ENCODE data around the gene CASTOR1. TPM values are rescaled to one million over a fixed set of nuclear protein-coding genes. Genes with fewer than 3 reads are reported as not detected.

CASTOR1 gene
- total RNA-seq, 1 donor from 2014 or later = 9.1 TPM

DNA sequence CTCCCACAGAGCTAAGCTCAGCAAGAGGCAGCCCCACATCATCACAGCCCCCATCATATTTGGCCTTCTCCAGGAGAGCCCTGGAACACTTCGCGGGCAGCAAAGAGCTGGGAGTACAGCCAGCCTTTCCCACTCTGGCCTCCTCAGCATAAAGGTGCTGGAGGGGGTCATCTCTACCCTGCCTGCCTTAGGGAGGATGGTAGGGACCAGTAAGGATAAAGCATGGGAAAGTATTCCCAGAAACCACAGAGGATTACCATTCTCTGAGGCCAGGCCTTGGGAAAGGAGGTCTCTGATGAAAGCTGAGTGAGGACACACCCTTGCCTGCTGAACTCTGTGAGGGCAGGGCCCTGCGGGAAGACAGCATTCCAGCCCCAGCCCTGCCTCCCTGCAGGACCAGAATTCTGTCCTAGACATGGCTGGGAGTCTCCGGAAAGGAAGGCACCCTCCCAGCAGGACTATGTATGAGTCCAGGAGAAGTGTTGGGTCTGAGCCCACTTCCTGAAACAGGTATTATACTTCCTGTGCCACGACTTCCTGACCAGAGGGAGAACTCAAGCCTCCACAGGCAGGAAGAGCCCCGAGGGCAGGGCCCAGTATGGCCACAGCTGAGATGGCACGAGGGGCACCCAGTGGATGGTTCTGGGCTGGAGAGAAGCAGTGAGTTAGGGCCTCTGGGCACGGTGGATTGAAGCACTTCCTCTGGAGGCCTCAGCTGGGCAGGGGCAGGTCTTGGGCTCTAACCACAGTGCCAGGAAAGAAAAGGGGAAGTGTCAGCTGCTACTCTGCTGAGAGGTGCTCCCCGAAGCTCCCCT is 12.9 kb upstream of the CASTOR1 start:
- peak; percentile 95 for DNase-seq (ENCODE audit: low spot score)

DNA sequence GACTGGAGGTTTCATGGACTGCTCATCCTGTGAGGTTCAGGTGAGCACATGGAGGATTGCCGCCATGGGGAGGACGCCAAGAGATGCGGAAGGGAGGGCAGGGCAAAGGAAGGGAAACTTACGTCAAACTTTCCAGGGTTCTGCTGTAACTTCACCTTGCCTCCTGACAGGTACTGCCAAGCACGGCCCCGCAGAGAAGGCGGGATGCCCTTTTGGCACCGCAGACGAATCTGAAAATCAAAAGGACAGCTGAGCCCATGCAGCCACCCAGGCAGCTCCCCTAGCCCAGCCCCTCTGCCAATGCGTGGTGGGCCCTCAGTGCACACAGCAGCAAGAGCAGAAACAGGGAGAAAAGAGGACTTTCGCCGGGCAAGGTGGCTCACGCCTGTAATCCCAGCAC is 10.0 kb upstream of the CASTOR1 start:
- no peak for DNase-seq (ENCODE audit: low spot score)

DNA sequence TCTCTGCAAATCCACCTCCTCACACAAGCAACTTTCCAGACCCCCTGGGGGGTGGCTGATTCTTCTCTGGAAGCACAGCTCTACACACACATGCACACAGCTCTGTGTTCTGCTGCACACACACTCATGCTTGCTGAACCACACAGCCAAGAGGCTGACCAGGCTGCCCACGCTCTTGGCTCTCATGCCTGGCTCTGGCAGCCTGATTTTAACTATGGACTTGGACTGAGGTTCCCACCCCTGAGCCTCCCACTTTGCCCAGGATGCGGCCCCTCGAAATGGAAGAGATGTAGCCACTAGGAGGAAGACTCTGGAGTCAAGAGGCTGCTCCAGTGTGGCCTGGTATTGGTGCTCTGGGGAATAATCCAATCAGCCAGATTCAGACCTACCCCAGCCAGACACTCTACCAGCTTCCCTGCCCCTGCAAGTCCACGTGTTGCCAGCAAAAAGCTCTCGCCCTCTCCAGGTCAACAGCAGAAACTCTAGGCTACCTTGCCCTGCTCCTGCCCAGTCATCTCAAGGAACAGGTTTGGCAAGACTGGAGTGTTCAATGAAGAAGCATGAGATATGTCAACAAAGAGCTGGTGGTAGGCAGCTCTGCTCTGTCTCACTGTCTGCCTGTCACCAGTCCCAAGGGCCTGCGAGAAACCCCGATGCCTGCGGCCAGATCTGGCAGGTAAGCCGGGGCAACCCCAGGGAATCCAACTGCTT is 8.8 kb upstream of the CASTOR1 start:
- peak; percentile 72 for DNase-seq (ENCODE audit: low spot score)

DNA sequence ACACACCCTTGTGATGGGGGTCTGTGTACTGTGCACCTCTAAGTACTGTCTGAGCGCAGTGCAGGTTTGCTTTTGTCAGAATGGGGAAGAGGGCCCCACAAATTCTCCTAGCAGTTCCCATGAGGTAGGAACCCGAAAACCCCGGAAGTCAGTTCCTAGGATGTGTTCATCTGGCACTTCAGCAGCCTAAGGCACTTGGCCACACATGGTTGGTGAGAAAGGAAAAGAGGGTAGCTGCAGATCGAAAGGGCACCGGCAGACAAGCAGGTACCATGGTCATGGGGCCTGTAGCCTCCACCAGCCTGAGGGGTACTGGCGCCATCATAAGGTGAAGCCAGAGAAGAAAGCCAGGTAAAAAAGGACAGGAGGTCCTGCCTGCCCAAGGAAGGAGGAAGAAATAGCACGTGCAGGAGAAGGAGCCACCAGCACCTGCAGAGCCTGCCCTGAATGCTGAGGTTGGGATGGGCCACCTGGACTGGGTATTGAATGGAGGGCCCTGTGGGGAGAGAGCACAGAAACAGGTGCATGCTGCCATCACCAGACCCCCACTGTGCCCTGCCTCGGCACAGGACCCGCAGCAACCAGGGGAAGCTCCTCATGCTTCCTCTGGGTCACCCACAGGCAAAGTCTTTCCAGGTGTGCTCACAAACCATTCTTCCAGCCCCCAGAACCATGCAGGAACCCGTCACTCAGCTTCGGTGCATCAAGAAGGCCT is 8.1 kb upstream of the CASTOR1 start:
- DNase-seq (ENCODE audit: low spot score) = no peak

DNA sequence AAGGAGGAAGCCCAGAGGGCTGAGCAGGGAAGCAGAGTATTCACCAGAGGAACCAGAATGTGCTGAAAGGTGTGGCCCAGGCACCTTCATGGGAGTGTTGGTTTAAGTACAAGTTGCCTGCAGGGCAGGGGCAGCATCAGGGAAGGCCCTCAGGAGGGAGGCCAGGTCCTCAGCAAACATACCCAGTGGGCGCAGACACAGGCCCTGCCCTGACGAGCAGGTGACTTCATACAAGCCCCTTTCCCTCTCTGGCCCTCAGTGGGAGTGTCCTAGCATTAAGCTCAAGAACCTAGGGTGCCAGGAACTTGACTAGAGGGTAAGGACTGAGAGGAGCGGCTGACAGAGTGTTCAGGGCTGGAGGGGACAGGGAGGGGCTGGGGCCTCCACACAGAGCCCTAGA is 7.5 kb upstream of the CASTOR1 start:
- DNase-seq (ENCODE audit: low spot score) = no peak

DNA sequence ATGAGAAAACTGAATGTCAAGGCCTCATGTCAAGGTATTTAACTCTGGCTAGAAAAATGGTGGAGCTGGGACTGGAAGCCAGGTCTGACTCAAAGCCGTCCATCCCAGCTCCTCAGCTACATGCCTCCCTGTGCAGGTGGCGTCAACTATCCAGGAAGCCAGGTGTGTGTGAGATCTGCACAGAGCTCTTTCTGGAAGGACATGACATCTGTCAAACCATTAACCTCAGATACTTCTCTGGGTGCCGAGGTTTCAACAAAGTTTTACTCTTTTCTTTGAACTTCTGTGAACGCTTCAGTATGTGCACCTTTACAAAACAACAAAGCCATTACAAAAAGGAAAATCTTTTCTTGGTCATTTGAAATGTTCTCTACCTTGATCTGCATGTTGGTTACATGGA is 7.0 kb upstream of the CASTOR1 start:
- DNase-seq (ENCODE audit: low spot score) = no peak

DNA sequence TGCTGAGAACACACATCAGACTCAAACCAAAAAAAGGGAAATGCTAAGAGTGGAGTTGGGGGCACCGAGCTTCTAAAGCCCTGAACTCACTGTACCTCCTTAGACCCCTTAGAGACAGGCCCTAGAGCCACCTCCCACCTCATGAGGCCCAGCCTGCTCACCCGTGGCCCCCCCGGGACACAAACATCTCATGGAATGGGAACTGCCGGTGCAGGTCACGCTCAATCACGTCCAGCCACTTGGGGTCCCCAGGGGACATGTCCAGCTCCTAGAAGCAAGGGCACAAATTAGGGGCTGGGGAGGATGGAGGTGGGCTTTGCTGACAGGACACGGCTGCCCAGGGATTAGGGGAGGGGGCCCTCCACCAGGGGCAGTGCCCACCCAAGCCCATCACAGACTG is 6.3 kb upstream of the CASTOR1 start:
- no peak for DNase-seq (ENCODE audit: low spot score)

DNA sequence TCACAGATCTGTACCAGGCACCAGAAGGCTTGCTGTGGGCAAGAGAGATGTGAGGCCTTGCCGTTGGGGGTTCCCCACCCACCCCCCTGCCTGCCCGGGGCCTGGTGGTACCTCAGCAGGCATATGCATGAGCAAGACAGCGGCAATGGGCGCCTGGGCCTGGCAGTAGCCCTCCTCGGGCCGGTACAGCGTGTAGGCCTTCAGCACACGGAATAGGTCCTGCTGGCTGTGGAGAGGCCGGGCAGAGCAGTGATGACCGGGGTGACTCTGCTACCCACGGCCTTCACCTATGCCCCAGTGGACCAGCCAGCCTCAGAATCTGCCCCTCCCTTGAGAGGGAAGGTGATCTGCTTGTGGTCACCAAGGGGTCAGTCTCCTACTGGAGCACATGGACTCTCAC is 5.5 kb upstream of the CASTOR1 start:
- DNase-seq (ENCODE audit: low spot score) = no peak

DNA sequence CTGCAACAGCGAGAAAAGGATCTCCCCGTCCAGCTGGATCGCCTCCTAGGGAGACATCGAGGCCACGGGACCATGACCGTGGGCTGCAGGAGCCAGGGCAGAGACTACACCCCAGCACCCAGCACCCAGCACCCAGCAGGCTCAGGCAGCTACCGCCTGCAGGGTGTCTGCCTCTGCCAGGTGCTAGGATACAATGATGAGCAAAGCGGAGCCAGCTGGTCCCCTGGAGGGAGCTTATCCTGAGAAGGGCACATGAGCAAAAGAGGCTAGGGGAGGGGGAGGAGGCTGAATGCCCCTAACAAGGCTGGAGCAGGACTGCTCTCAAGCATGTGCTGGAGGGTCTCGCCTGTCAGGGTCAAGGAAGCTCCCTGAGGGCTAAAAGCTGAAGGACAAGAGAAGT is 4.8 kb upstream of the CASTOR1 start:
- DNase-seq (ENCODE audit: low spot score) = no peak

DNA sequence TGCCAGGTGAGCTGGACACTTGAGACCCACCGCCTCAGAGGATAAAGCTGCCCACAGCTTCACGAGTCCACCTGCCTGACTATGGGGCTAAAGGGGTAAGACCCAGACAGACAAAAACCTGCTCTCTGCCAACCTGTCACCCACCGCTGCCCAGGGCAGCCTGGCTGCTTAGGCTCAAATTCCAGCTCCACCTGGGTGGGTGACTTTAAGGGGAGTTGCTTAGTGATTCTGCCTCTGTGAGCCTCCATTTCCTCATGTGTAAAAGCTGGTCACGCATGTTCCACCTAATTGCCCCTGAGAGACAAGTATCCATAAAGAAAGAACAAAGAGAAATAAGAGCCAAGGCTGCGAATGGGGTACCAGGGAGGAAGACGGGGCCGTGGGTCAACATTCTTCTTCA is 3.7 kb upstream of the CASTOR1 start:
- no peak for DNase-seq (ENCODE audit: low spot score)

DNA sequence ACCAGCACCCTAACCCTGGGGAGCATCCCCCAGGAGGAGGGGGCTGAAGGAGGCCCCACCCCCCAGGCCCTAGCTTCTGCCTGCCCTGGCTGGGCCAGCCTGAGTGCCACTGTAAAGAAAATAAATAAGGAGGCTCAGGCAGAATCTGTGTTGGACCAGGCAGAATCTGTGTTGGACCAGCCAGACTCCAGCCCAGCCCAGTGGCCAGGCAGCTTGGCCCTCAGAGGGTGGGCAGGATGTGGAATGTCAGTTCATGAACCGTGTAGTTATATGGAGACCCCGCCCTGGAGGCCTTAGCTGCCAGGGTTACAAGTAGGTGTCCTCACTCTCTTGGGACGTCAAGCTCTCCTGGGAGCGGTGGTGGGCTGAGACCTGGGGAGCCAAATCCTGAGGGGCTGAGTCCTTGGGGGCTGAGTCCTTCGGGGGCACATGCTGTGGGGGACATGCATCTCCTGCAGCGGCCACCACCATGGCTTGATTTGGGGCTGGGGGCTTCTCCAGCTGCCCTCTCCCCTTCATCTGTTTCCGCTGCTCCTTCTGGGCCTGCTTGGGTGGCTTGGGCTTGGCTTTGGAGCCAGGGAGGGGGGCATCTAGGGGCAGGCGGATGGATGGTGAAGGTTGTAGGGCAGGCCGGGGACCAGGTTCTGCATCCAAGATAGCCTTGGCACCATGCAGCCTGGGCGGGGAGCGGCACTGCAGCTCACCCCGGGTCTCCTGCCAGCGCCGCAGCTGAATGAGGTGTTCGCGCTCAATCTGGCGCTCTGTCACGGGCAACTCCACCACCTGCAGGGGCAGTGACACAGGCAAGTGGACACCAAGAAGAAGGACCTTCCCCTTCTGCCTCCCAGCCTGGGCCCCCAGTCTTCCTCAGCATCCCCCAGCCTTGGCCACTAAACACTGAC is 3.0 kb upstream of the CASTOR1 start:
- no peak for DNase-seq (ENCODE audit: low spot score)

DNA sequence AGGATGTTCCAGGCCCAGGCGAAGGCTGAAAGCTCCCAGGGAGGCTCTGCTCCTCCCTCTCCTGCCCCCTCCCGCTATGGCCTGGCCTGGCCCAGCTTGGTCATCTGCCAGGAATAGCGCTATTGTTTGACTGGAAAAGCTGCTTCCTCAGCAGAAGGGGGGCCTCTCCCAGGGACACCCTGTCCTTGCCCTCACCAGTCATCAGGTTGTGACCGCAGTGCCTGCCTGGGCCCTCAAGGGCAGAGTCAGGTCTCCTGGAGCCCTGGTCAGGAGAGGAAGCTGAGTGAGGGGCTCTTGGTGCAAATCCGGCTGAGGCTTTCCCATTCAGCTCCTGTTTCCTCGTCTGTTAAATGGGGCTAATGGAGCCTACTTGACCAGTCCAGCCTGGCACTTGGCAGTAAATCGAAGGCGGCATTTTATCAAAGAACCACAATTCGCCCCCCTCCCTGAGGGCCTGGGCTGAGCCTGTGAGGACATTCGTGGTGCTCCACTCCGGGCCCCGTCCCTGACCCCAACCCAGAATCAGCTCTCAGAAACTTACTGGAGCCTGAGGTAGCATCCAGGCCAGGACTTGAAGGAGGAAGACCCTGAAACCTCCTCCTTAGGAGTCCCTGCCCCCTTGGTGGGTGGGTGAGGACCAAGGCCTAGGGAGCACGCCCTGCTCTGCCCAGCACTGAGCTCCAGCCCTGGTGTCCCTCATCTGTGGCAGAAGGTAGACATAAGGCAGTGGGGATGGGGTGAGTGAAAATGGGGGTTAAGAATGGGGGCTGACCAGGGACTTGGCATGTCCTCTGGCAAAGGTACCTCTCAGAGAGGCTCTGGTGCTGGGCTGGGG is 2.0 kb upstream of the CASTOR1 start:
- DNase-seq (ENCODE audit: low spot score) = peak; percentile 73

DNA sequence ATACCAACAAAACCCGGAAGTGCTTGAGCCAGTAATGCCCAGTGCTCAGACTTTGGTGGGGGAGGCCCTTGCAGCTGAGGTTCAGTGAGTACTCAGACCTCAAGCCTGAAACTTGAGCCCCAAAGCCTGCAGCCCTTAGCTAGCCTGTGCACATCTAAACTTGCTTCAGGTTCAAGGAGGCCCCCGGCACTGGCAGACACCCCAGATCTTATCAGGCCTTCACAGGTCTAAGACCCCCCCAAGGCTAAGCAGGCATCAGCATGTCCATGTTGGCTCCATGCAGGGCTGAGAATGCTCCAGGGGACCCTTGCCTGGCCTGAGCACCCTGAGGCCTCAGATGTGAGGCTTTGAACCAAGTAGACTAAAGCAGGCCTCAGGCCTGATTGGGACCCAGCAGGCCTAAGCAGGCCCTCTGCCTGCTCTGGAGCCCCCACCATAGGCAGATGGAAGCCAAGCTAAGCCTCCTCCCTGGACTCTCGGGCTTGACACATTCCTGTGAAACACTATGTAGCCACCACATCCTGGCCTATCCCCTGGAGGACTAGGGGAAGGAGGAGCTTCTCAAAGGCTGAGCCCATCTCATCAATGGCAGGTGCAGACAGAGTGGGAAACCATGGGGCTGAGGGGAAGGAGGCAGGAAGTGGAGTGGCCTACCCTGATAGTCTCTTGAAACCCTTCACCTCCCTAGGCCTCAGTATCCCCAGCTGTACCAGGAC is 1.2 kb upstream of the CASTOR1 start:
- DNase-seq (ENCODE audit: low spot score) = peak; percentile 64

DNA sequence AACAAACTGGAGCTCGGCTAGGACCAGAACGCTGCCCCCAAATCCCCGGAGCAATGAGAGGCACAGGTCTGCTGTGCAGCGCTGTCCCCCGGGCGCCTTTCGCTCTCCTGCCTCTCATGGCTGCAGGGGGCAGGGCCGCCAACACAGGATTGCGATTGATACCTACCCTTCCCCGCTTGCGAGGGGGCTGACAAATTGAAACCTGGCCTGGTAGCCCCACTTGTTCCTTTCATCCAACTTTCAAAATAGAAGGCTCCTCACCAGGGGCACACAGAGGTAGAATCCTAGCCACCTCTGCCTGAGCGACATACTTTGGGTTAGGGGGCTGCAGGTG is 642 bp upstream of the CASTOR1 start:
- no peak for DNase-seq (ENCODE audit: low spot score)

DNA sequence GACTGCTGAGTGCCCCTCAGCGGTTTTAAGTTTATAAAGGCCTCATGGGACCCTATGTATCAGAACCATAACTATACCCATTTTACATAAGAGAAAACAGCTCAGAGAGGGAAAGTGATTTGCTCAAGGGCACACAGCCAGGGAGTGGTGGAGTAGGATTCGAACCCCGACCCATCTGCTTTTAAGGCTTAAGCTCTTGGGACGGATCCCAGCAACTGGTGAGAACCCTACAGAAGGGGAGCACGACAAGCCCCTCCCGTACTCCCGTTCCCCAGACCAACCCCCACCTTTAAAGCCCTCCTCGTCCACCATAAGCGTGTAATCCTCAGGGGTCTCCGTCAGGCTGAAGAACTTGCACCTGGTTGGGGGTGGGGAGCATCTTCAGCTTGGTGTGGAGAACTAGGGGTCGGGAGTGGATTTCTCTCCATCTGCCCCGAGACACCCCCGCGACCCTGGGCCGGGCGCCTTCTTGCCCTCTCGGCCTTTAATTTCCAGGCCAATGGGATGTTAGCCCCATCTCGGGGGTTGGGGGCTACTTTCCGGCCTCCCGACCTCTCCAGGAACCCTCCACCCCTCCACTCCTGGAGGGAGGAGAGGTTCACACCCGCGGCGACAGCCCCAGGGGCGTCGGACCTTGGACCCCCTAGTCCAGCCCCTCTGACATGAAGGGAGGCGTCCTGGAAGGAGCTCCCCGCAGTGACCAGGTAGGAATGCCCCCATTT is 725 bp downstream of the CASTOR1 start:
- DNase-seq (ENCODE audit: low spot score) = no peak

DNA sequence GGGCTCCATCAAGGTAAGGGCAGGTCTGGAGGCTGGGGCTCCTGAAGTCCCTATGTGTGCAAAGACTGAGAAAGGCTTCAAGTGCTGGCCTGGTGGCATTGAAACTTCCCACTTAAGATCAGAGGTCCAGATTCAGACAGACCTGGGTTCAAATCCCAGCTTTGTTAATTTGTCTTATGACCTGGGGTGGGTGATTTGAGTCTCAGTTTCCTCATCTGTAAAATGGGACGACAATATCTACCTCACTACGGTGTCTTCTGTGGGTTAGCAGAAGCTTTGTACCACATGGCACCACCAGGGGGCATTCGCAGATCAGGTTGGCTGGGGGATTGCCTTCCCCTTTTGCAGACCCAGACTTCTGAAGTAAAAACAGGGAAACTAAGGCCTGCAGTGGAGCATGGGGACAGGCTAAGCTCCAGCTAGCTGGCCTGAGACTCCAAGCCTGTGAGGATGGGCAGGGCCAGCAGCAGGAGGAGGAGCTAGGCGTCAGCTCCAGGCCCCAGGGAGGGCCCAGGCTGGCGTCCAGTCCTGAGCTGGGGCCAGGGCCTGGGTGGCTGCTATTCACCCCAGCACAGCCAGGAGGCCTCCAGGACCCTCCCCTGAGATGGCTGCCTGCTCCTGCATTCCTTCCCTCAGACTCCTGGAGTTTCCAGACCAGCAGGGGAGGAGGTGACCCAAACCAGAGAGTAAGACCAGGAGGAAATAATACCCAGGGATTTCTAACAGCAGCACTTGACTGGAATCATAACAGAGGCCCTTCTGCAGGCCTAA is 1.5 kb downstream of the CASTOR1 start:
- peak; percentile 96 for DNase-seq (ENCODE audit: low spot score)

DNA sequence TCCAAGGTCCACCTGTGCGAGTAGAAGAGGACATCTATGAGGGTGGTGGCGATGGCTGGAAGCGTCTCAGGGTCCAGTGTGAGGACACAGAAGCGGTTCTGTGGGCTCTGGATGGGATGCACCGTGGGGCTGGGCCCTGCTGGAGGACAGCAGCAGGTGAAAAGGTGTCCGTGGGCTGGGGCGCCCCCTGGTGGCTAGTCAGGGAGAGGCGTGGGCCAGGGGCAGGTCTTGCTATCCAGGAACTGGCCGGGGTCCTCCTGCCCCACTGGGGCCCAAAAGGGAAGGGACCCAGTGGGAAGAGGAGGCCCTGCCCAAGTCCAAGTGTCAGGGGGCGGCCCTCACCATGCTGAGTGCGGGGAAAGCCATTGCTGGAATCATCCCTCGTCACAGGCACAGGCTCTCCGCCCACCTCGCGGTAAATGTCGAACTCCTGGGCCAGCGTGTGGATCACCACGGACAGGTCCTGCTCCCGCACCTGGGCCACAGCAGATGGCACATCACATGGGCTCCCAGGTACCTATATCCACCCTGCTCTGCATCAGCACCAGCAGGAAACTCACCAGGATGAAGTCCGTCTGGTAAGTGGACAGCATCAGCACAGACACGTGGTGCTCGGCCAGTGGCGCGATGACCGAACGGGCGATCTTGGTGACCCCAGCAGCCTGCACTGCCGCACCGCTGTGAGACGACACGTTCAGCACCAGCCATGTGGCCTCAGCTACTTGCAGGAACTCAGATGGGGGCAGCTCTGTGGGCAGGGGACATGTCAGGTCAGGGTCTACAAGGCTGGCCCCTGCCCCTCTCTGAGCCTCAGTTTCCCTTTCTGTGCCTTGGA is 2.3 kb downstream of the CASTOR1 start:
- DNase-seq (ENCODE audit: low spot score) = no peak

DNA sequence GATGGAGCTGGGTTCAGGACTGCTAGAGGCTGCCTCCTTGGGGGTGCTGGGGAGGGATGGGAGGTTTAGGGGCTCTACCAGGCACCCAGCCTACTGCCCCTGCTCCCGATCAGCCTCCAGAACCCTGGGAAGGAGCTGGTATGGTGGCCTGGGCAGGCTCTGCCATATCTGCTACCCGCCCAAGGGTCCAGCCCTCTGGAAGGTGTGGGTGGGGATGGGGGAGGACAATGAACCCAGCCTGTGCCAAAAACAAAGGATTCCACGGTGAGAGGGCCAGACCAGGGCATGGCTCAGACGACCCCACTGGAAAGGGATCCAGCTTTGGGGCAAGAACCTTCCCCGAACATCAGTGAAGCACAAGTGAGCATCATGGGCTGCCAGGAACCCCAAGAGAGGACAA is 3.0 kb downstream of the CASTOR1 start:
- DNase-seq (ENCODE audit: low spot score) = no peak
